HL-60 (cell line): ENCODE measurements around the gene TMEM61.

Experiments
- DNase-seq, 2 experiments: peaks; one replicate each; pipeline ENCODE4 v3.0.0-alpha.2; 2010 to 2020; ENCODE audit warnings: low read depth in 1 of 2, low spot score in 1 of 2
- H3K27ac ChIP-seq: fragments of 250-450 bp; sonication (Bioruptor Pico); replicated peaks from 2 replicates; pipeline ENCODE4 v1.5.1; 2020; ENCODE audit warnings: mild to moderate bottlenecking, moderate library complexity
- H3K27me3 ChIP-seq: fragments of 250-450 bp; sonication (Bioruptor Pico); 2 replicates; pipeline ENCODE4 v1.5.1; 2021; ENCODE audit warnings: mild to moderate bottlenecking, moderate library complexity; ENCODE audit not compliant: insufficient read depth, poor library complexity, severe bottlenecking
- H3K4me3 ChIP-seq: replicated peaks from 2 replicates; pipeline ENCODE4 v1.5.1; 2011; ENCODE audit warnings: mild to moderate bottlenecking, control low read depth, low read length; ENCODE audit not compliant: insufficient read depth
- CTCF ChIP-seq: IDR thresholded peaks from one replicate; pipeline ENCODE4 v1.5.1; 2011; ENCODE audit warnings: low read length, control low read depth, inconsistent platforms; ENCODE audit not compliant: insufficient read depth
- GABPA ChIP-seq: IDR thresholded peaks from 2 replicates; pipeline ENCODE4 v1.6.1; 2012; ENCODE audit warnings: low read depth
- POLR2AphosphoS5 ChIP-seq: IDR thresholded peaks from 2 replicates; pipeline ENCODE4 v1.6.1; 2012; ENCODE audit warnings: low read depth
- REST ChIP-seq: IDR thresholded peaks from 2 replicates; pipeline ENCODE4 v1.6.1; 2012; ENCODE audit warnings: low read depth; ENCODE audit not compliant: insufficient replicate concordance
- SPI1 ChIP-seq: IDR thresholded peaks from 2 replicates; pipeline ENCODE4 v1.6.1; 2012; ENCODE audit warnings: low read depth, mild to moderate bottlenecking, borderline replicate concordance

Gene TMEM61

GRCh38 chr1:54993140-54993539, 12.7 kb downstream of the TMEM61 start:
- Histone ChIP-seq H3K27me3 (peaks cover 20% of the 10 kb centered on the region), H3K4me3 (no peak overlapping the region), H3K27ac (no peak overlapping the region)
- no peak for DNase-seq
- no peak for TF ChIP-seq CTCF
- TF ChIP-seq POLR2AphosphoS5, result no peak
- no peak for TF ChIP-seq GABPA
- no peak for TF ChIP-seq SPI1
- TF ChIP-seq REST, result no peak

- TF ChIP-seq POLR2AphosphoS5 (no peak), GABPA (no peak), SPI1 (no peak), REST (no peak), CTCF (no peak)
- no peak overlapping the region for H3K27ac ChIP-seq
- DNase-seq, result no peak
- no peak overlapping the region for H3K4me3 ChIP-seq
- peaks cover 20% of the 10 kb centered on the region for H3K27me3 ChIP-seq
These were observed 14.0 kb downstream of the TMEM61 start for GRCh38 chr1:54994355-54994990.

GRCh38 chr1:54995013-54995760, 14.8 kb downstream of the TMEM61 start:
- no peak overlapping the region for H3K4me3 ChIP-seq
- peaks cover 25% of the 10 kb centered on the region for H3K27me3 ChIP-seq
- no peak for TF ChIP-seq POLR2AphosphoS5
- TF ChIP-seq CTCF, result no peak
- no peak for TF ChIP-seq GABPA
- TF ChIP-seq SPI1, result no peak
- TF ChIP-seq REST, result no peak

More at GRCh38 chr1:54995013-54995760, 14.8 kb downstream of the TMEM61 start:
- H3K27ac ChIP-seq, result no peak overlapping the region
- DNase-seq, result no peak
